Measurements from ENCODE around the gene DLG2.

DLG2 gene

DNA sequence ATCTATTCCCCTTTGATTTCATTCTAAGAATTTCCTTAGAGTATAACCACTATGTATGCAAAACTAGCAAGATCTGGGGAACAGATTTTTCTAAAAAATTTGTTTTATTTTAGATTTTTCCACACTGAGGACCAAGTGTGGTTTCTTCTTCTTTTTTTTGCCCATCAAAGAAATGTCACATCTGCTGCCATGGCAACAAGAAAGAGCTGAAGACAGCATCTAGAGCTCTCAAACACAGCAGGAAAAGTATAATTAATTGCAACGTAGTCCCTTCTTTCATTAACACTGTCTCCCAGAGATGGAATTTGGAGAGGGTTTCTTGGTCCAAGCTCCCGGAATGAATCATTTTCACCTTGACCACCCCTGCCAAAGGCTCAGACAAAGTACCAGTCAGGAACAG is 2084.3 kb downstream of the DLG2 start:
- Mint-ChIP-seq H3K4me3 (no peak overlapping the region), H3K27ac (no peak overlapping the region), H3K4me1 (no peaks in the 10 kb centered on the region), H3K36me3 (no peaks in the 10 kb centered on the region), H3K27me3 (peaks cover 2% of the 10 kb centered on the region), H3K9me3 (no peaks in the 10 kb centered on the region)

DNA sequence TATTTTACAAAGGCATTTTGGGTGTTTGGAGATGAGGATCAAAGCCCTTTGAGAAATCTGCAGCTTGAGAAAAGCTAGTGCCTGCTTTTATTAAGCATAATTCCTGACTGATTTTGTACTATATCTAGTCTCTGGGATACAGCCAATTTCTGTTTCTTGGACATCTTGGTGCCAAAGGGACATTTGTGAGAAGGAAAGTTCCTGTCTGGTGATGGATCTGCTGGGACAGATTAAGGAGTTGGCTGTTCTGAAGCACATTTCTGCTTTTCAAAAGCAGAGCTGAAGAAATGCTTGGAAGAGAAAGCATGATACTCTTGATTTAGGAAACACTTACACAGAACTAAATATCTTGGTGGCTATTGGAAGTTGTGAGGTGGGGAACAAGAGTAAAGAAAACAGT is 2086.4 kb downstream of the DLG2 start:
- H3K27me3 Mint-ChIP-seq: peaks cover 3% of the 10 kb centered on the region
- no peaks in the 10 kb centered on the region for H3K9me3 Mint-ChIP-seq
- H3K27ac Mint-ChIP-seq: no peak overlapping the region
- H3K36me3 Mint-ChIP-seq: no peaks in the 10 kb centered on the region
- no peak overlapping the region for H3K4me3 Mint-ChIP-seq
- no peaks in the 10 kb centered on the region for H3K4me1 Mint-ChIP-seq

DNA sequence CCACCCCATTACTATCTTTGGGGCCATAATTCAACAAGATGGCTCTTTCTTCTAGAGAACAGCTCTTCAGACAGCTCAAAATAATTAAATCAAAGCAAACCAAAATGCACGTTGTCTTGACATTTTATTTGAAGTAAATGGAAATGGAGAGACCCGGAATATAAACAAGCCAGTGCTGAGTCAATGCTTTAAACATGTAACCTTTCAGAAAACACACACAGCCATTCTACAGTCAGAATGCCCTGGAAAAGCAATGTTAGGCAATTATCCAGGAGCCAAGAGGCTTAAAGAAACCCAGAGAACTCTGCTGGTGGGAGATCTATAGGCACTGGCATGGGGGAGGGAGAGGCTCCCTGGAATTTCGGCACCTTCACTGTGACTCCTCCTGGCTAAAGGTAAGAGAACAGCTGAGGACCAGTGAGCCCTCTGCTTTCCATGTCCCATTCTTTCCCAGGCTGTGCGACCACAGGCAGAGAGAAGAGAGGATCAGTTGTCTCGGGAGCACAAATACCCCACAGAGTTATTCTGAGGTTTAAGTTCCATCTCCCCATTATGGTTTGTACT is 2086.9 kb downstream of the DLG2 start:
- H3K4me3 Mint-ChIP-seq: no peak overlapping the region
- no peaks in the 10 kb centered on the region for H3K9me3 Mint-ChIP-seq
- no peak overlapping the region for H3K27ac Mint-ChIP-seq
- peaks cover 3% of the 10 kb centered on the region for H3K27me3 Mint-ChIP-seq
- no peaks in the 10 kb centered on the region for H3K4me1 Mint-ChIP-seq
- H3K36me3 Mint-ChIP-seq: no peaks in the 10 kb centered on the region

DNA sequence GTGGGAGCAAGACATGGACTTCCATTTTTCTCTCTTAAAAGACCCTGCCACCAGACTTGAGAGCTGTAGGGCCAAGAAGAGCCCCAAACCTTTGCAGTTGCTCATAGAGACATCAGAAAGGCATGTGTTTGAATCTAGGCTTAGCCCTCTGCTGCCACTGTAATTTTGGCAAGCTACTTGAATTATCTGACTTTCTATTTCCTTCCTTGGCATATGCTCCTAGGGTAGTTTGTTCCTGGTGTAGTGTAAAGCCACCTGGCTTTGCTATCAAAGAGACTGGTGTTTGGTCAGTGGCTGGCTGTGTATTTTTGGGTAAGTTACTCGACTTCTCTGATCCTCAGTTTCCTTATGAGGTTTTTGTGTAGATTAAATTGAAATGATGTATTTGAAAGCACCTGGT is 2088.9 kb downstream of the DLG2 start:
- Mint-ChIP-seq H3K9me3 (no peaks in the 10 kb centered on the region), H3K4me3 (no peak overlapping the region), H3K4me1 (no peaks in the 10 kb centered on the region), H3K27me3 (peaks cover 1% of the 10 kb centered on the region), H3K27ac (no peak overlapping the region), H3K36me3 (no peaks in the 10 kb centered on the region)

DNA sequence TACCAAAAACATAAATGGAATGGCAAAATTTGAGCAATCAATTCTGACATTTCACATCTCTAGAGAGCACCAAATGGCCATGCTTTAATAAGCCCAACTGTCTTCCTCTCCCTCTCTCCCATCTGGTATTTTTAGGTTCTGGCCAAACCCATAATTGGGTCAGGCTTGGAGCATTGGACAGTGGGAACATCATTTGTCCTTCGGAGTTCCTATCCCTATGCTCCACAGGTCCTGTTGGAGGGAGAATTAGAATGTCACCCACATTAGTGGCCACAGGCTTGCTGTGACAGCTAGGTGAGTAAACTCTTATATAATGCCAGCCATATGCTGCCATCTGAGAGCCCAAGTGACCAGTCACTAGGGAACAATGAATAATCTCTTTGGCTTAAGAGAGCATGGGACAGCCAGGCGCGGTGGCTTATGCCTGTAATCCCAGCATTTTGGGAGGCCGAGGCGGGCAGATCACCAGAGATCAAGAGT is 2090.0 kb downstream of the DLG2 start:
- H3K27me3 Mint-ChIP-seq: peaks cover 1% of the 10 kb centered on the region
- H3K9me3 Mint-ChIP-seq: no peaks in the 10 kb centered on the region
- no peaks in the 10 kb centered on the region for H3K36me3 Mint-ChIP-seq
- H3K27ac Mint-ChIP-seq: no peak overlapping the region
- H3K4me3 Mint-ChIP-seq: no peak overlapping the region
- no peaks in the 10 kb centered on the region for H3K4me1 Mint-ChIP-seq

DNA sequence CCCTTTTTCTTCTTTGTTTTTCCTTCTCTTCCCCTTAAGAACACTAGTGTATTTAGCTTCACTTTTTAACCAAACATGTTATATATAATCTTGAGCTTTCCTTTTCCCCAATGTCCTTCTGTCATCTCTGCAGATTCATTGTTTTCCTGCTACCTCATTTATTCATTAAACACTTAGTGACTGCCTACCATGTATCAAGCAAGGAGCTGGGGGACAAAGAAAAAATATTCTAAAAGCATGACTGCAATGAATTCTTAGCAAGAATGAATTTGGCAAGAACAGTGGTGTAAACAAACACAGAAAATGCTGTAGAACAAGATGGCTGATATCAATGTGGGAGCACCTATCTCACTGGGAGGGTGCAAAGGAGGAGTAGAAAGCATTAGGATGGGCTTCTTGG is 2094.0 kb downstream of the DLG2 start:
- Mint-ChIP-seq H3K27me3 (peaks cover 6% of the 10 kb centered on the region), H3K36me3 (no peaks in the 10 kb centered on the region), H3K4me3 (no peak overlapping the region), H3K27ac (no peak overlapping the region), H3K9me3 (no peaks in the 10 kb centered on the region), H3K4me1 (no peaks in the 10 kb centered on the region)

DNA sequence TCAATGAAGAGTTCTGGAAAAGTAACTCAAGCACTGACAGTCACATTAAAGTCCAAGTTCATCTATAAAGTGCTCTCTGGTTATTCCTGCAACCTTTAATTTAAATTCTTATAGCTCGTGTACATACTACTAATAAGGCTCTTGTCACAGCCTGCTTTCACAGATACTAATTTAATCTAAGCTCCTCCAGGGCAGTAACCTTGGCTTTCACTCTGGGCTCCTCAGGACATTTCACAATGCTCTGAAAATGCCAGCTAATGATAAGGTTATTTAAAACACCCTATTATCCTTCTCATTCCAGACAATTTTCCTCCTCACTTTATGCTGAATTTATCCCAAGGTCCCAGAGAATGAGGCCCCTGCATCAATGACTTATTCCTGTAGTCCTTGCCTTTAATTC is 2098.3 kb downstream of the DLG2 start:
- Mint-ChIP-seq H3K4me1 (no peaks in the 10 kb centered on the region), H3K27ac (no peak overlapping the region), H3K4me3 (no peak overlapping the region), H3K27me3 (peaks cover 5% of the 10 kb centered on the region), H3K36me3 (no peaks in the 10 kb centered on the region), H3K9me3 (no peaks in the 10 kb centered on the region)

DNA sequence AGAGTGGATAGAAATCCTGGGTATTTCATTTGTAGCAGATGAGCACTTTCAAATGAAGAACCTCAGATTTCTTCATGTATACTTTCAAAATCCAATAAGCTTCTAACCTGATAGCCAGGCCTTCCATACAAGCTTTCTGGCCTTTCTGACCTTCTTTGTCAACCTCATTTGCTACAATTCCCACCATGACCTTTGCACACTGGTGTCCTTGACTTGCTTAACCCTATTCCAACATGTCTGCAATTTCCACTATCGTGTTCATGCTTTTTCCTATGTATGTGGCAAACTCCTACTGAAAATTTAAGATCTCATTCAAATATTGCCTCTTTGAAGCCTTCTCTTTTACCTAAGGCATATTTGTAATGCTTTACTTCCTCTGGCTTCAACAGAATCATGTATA is 2098.9 kb downstream of the DLG2 start:
- H3K27ac Mint-ChIP-seq: no peak overlapping the region
- no peaks in the 10 kb centered on the region for H3K9me3 Mint-ChIP-seq
- H3K36me3 Mint-ChIP-seq: no peaks in the 10 kb centered on the region
- no peak overlapping the region for H3K4me3 Mint-ChIP-seq
- H3K4me1 Mint-ChIP-seq: no peaks in the 10 kb centered on the region
- H3K27me3 Mint-ChIP-seq: peaks cover 5% of the 10 kb centered on the region

DNA sequence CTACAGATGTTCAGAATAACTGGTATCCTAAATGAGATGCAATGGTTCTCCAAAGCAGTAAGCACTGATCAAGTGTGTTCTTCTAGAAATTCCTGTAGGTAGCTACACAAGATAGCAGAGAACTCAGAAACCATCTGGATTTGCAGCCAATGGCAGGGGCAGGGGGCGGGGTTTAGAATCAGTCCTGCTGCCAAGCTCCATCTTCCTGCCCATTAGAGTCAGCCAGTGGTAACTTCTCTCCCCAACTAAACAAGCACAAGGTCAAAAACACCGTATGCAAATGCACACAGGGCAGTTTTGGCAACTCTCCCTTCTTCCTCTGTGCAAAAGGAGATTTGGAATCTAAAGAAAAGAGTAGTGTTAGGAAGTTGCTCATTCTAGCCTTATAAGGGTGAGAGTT is 2103.5 kb downstream of the DLG2 start:
- H3K27ac Mint-ChIP-seq: no peak overlapping the region
- H3K4me1 Mint-ChIP-seq: no peaks in the 10 kb centered on the region
- H3K27me3 Mint-ChIP-seq: peaks cover 4% of the 10 kb centered on the region
- no peaks in the 10 kb centered on the region for H3K36me3 Mint-ChIP-seq
- H3K9me3 Mint-ChIP-seq: peaks cover 8% of the 10 kb centered on the region
- H3K4me3 Mint-ChIP-seq: no peak overlapping the region

DNA sequence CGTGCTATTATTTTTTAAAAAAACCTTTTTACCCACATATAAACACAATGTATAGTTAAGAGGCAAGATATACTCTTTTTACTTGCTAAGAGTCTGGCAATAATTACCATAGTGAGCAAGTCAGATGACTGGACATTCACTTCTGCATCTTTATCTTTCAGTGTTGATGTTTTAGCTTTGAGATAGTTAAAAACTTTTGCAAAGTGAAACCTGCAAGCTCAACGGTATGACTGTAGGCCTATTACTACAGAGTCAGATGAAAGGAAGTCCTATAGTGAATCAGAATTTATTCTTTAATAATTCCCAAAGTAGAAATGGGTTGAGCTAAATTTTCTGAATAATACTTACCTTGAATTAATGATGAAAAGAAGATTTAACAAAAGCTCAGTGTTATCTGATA is 2104.2 kb downstream of the DLG2 start:
- H3K9me3 Mint-ChIP-seq: peaks cover 8% of the 10 kb centered on the region
- peaks cover 3% of the 10 kb centered on the region for H3K27me3 Mint-ChIP-seq
- no peak overlapping the region for H3K27ac Mint-ChIP-seq
- H3K36me3 Mint-ChIP-seq: no peaks in the 10 kb centered on the region
- no peaks in the 10 kb centered on the region for H3K4me1 Mint-ChIP-seq
- H3K4me3 Mint-ChIP-seq: no peak overlapping the region

DNA sequence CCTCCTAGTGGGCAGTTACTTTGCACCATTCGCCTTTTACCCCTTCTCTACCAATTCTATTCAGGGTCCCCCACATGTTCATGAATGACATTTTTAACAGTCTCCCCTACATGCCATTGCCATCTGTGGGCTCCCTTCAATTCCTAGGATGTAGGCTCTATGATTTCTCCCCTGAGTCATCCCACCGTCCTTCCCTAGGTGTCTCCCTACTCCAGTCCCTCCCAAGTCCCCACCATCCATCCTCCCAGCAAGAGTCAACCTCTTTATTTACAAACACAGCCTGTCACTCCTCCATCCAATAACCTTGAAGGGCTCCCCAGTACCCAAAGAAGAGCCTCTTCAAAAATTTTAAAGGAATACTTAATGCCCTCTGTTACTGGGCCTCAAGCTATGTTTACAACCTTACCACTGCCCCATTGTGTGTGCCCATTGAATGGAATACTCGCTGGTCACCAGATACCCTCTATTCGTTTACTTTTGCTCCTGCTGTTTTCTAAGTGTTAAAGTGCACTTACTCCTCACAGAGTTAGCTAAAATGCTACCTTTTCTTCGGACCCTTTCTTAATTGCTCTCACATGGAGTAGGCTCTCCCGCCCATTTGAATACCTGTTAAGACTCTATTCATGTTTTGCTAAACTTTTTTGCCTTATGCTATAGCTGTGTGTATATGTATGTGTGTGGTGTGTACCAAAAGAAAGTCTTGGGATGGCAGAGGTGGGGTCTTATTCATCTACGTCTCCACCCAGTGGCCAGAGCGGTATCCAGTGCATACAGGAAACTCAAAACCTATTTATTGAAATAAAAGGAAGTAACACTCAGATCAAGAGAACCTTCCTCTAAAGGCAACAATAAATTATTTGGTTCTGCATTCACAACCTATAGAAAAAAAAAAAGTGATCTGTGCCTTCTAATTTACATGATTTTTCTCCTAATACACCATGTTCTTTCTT is 2105.2 kb downstream of the DLG2 start:
- Mint-ChIP-seq H3K4me1 (no peaks in the 10 kb centered on the region), H3K9me3 (peaks cover 8% of the 10 kb centered on the region), H3K27me3 (peaks cover 3% of the 10 kb centered on the region), H3K36me3 (no peaks in the 10 kb centered on the region), H3K4me3 (no peak overlapping the region), H3K27ac (no peak overlapping the region)

DNA sequence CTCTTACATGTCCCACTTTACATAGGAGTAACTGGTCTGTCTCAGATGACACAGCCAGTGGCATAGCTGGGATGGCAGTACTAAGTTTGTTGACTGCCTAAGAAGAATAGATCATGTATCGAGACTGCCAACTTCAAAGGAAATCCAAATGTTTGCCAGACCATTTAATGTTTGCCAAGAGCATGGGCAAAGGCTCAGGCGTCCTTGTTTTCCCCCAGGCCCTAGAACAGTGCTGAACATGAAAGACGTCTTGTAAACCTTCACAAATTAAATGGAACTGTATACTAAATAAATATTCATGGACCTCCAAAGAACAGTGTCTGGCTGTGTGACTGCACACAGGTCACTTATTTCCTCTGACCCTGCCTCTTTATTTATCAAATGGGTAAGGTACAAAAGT is 2106.3 kb downstream of the DLG2 start:
- H3K4me1 Mint-ChIP-seq: no peaks in the 10 kb centered on the region
- no peak overlapping the region for H3K4me3 Mint-ChIP-seq
- H3K36me3 Mint-ChIP-seq: no peaks in the 10 kb centered on the region
- H3K27ac Mint-ChIP-seq: no peak overlapping the region
- H3K9me3 Mint-ChIP-seq: peaks cover 8% of the 10 kb centered on the region
- peaks cover 3% of the 10 kb centered on the region for H3K27me3 Mint-ChIP-seq

DNA sequence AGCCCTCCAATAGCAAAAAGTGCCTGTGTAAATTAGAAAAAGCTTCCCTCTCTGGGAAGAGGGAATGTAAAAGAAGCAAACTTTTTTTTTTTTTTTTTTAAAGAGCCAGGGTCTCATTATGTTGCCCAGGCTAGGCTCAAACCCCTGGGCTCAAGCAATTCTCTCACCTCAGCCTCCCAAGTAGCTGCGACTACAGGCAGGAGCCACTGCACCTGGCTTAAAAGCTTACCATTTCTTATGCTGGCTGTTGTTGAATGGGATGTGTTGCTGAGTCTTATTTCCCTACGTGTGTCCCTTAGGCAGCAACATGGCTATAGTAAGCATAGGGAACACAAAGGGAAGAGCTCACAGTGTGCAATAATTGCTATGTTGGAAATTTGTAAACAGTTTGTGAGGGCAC is 2115.5 kb downstream of the DLG2 start:
- peaks cover 7% of the 10 kb centered on the region for H3K9me3 Mint-ChIP-seq
- H3K27ac Mint-ChIP-seq: no peak overlapping the region
- no peaks in the 10 kb centered on the region for H3K4me1 Mint-ChIP-seq
- no peaks in the 10 kb centered on the region for H3K27me3 Mint-ChIP-seq
- no peak overlapping the region for H3K4me3 Mint-ChIP-seq
- no peaks in the 10 kb centered on the region for H3K36me3 Mint-ChIP-seq

DNA sequence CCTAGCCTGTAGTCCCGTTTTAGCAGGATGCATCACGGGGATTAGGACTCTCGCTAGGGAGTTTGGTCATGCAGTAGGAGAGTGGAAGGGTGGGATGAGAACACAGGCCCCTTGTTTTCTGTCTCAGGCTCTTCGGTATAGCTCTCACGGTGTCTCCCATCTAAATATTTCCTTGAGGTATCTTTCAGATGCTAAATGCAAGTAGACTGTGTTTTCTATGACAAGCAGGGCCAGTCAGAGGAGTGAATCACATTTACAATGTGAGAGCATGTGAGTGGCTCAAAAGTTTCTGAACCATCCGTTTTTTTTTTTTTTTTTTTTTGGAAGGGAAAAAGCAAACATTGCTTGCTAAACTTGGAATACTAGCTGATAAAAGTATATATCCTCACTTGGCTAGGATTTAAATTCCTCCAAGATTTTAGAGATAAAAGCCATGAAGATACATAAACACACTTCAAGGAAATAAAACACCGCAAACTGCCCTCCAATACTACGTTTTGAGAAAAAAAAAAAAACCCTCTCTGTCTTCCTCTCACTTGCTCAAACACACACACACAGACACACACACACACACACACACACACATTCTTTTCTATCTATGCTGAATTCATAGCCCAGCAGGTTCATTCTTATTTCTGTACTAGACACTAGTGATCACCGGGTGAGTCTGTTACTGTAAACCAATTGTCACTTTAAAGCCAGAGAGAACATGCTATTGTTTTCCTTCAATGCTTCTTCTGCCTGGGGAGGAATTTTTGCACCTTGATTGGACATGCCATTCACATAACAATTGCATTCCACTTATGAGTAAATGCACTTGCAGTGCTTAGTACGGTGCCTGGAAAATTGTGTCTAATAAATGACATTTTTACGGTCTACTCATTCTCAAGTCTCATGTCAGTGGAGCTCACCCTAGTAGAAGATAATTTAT is 2116.3 kb downstream of the DLG2 start:
- Mint-ChIP-seq H3K27me3 (no peaks in the 10 kb centered on the region), H3K36me3 (no peaks in the 10 kb centered on the region), H3K9me3 (peaks cover 7% of the 10 kb centered on the region), H3K4me1 (no peaks in the 10 kb centered on the region), H3K27ac (no peak overlapping the region), H3K4me3 (no peak overlapping the region)

DNA sequence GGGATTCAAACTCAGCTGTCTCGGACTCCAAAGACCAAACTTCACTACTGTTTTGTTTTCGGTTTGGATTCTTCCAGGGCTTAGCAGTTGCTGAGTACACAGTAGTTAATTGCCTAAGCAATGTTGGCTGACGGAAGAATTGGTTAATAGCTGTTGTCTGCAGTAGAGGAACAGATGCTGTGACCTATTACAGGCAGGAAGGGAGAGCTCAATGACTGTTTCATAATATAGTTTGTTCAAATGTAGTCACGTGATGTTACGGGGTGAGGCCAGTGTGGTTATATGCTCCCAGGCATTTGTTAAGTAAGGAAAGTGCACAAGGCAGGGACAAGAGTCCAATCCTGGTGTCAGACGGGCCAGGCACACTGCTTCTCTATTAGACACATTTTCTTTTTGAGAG is 2118.3 kb downstream of the DLG2 start:
- no peak overlapping the region for H3K27ac Mint-ChIP-seq
- H3K27me3 Mint-ChIP-seq: no peaks in the 10 kb centered on the region
- H3K36me3 Mint-ChIP-seq: no peaks in the 10 kb centered on the region

DNA sequence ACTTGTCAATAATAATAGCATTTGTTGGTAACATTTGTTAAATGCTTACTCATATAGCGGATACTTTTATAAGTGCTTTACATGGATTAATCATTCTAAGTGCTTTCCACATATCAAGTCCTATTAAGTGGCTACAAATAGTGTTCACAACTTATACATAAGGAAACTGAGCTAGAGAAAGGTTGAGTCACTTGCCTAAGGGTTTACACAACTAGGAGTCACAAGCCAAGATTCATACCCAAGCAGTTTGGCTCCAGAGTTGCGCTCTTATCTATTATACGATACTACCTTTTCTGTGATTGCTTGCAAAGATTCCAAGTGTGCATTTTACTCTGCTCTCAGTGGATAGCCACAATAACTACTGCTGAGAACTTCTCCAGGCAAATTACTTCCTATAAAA is 2125.1 kb downstream of the DLG2 start:
- no peak overlapping the region for H3K27ac Mint-ChIP-seq
- H3K9me3 Mint-ChIP-seq: no peaks in the 10 kb centered on the region
- no peaks in the 10 kb centered on the region for H3K36me3 Mint-ChIP-seq
- no peak overlapping the region for H3K4me3 Mint-ChIP-seq
- H3K27me3 Mint-ChIP-seq: no peaks in the 10 kb centered on the region
- no peaks in the 10 kb centered on the region for H3K4me1 Mint-ChIP-seq

More for the DNA sequence above, 2118.3 kb downstream of the DLG2 start:
- H3K9me3 Mint-ChIP-seq: no peaks in the 10 kb centered on the region
- no peaks in the 10 kb centered on the region for H3K4me1 Mint-ChIP-seq
- H3K4me3 Mint-ChIP-seq: no peak overlapping the region

Measured in activated naive CD4-positive, alpha-beta T cell treated with anti-CD3 and anti-CD28 coated beads, Interleukin-2, amount 50 U/mL, for 24 hours (primary cell).